Astrocyte of the cerebellum (primary cell): ENCODE measurements around the gene EHD1.

ENCODE experiments used
- DNase-seq: peaks from one replicate; pipeline ENCODE4 v3.0.0-alpha.2; 2011; ENCODE audit warnings: low read depth
- H3K4me3 ChIP-seq: 2 replicates; pipeline ENCODE4 v1.5.1; 2011; ENCODE audit warnings: mild to moderate bottlenecking, low read depth, low read length, moderate library complexity
- CTCF ChIP-seq: IDR thresholded peaks from 2 replicates; pipeline ENCODE4 v1.5.1; 2012; ENCODE audit warnings: low read length, low read depth, moderate library complexity, mild to moderate bottlenecking; ENCODE audit errors: missing control alignments
- in situ Hi-C: cut with HindIII; loops from 2 replicates; pipeline ENCODE4 v1.10.0; 2017; ENCODE audit warnings: low sequenced_read_pairs

The EHD1 gene

GRCh38 chr11:64876835-64877341, 1.5 kb downstream of the EHD1 start:
- H3K4me3 ChIP-seq: peak overlapping the region; percentile 99
- no peak for TF ChIP-seq CTCF
- in situ Hi-C loops: no loop called here
- no peak for DNase-seq

DNA sequence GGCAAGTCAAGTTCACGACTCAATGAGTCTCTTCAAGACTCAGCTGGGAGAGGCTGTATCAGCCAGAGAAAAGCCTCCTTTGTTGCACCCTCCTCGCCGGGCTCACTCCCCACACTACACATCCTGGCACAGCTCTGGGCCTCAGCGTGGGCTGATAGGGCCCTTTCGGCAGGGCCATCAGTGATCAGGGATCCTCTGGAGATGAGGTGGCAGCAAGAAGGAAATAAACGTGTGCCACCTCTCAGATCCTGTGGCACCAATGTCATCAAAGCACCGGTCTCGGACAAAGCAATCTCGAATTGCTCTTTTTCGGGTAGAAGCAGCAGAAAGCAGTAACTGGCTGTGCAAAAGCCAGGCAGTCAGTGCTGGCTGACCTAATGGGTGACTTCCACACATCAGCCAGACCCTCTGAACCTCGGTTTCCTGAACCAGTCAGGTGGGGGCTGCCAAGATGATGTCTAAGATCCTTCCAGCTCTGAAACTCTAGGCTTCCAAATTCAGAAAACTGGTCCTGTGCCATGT, 2.1 kb downstream of the EHD1 start:
- no peak for TF ChIP-seq CTCF
- H3K4me3 ChIP-seq: peak overlapping the region; percentile 99
- no peak for DNase-seq
- in situ Hi-C loops: no loop called here

DNA sequence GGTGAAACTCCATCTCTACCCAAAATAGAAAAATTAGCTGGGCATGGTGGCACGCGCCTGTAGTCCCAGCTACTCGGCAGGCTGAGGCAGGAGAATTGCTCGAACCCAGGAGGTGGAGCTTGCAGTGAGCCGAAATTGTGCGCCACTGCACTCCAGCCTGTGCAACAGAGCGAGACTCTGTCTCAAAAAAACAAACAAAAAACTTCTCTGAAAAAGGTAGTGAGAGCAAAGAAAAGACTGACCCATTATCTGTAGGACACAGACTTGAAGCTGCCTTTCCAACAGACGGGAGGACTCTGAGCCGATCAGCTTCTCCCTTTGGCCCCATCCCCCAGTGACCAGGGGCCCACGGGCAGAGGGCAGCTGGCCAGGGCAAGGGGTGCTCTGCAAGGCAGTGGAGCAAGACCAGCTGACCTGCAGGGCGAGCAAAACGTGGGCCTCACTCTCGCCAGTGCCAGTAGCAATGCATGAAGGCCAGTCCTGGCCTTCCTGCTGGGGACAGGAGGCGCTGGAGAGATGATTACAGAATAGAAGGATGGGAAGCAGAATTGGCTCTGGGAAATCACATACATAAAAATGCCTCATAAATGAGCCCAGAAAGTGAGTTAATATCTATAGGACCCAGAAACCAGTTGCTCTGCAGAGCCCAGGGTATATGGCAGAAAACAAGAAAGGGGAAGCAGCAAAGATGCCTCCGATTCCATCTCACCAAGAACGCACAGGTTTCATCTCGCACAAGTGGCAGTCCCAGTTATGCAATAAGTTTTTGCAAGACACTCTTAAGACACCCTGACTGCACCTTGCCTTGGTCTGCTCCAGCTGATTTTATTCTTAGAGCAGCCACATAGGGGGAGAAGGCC, 2.8 kb downstream of the EHD1 start:
- in situ Hi-C loops: no loop called here
- DNase-seq: no peak
- TF ChIP-seq CTCF: peak; percentile 14
- peak overlapping the region; percentile 99 for H3K4me3 ChIP-seq

DNA sequence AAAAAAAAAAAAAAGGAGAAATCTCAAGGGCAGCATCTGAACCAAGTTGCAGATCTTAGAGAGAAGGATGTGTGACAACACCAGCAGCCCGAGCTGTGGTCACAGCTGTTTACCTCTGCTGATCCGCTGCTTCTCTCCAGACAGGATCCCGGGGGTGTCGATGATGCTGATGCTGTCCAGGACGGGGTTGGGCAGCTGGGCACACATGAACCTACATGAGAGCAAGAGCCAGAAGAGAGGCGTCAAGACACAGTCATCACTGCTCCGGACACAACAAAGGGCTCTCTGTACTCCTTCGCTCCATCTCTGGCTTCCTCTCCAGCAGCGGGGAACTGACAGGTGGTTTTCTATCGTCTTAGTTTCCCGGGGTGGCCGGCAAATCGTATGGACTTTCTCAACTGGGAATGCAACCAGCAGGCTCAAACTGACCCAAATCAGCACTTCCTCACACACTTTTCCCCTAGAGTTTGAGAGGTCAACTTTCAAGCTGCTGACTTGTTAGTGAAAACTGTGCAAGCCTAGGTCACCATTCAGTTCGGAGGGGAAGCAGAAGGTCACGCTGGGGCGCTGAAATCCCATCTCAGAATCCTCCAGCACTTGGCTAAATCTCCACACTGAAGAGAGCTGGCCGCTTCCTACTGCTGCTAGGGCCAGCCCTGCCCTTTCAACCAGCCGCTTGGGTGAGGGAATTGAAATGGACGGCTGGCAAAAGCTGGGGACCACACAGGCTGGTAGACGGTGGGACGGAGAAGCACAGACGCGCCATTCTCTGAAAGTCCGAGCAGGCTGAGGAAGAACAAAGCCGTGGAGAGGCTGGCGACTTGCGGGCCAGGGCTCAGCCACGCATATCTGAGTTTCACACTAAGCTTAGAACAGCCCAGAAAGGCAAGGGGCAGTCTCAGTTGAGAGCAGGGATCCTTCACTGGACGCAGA, 3.8 kb downstream of the EHD1 start:
- DNase-seq: no peak
- TF ChIP-seq CTCF: no peak
- peak overlapping the region; percentile 99 for H3K4me3 ChIP-seq
- in situ Hi-C loops: loop anchor here (25.0 kb wide), 1 partner anchor 112 kb away; the partner anchor contains the start of gene PYGM

GRCh38 chr11:64872790-64873488, 5.5 kb downstream of the EHD1 start:
- no peak for DNase-seq
- TF ChIP-seq CTCF: no peak
- no peak overlapping the region for H3K4me3 ChIP-seq
- in situ Hi-C loops: loop anchor here (25.0 kb wide), 1 partner anchor 111 kb away; the partner anchor contains the start of gene PYGM
